HCT116 (cell line): ENCODE data around the gene SLC6A14. TPM values are rescaled to one million over a fixed set of nuclear protein-coding genes. Genes with fewer than 3 reads are reported as not detected.

Experiments used
- ATAC-seq: fragments of 200-7000 bp; cut with Tn5 transposase; 2 replicates; pipeline ENCODE4 v1.9.1; 2020; ENCODE audit warnings: mild to moderate bottlenecking, moderate library complexity
- BruUV-seq: library from RNA; stranded (reverse); fragments of 400-500 nt; replicated peaks from 2 replicates; lab custom pipeline; 2021; lab: Mats Ljungman, UMichigan
- CTCF ChIA-PET: fragments of 300-600 bp; sonication (Branson Sonifier 250); formaldehyde crosslinking; loops from one replicate; lab custom pipeline; 2021; ENCODE audit warnings: antibody characterized with exemption; lab: Charles Lee
- POLR2A ChIA-PET: fragments of 300-600, 350-600 bp; sonication (Branson Sonifier 250); formaldehyde crosslinking; loops from one replicate; lab custom pipeline; 2021; ENCODE audit warnings: antibody characterized with exemption; lab: Charles Lee
- RAD21 ChIA-PET, 2 experiments: fragments of 300-600 bp; sonication (Branson Sonifier 250); formaldehyde crosslinking; loops; one replicate each; lab custom pipeline; 2023; ENCODE audit warnings: low total read pairs in 2 of 2; ENCODE audit not compliant: uncharacterized antibody in 2 of 2, unreplicated experiment in 2 of 2, low non-redundant PET in 1 of 2; lab: Charles Lee
- DNase-seq: peaks from one replicate; pipeline ENCODE4 v3.0.0-alpha.2; 2010; ENCODE audit warnings: low read depth, low spot score
- H2AFZ ChIP-seq: fragments of 200-600 bp; shearing (Covaris generic), sonication (generic); 2 replicates; pipeline ENCODE4 v1.6.1; 2017; ENCODE audit warnings: low read depth, mixed run types, mixed read lengths, antibody characterized with exemption, low read length; ENCODE audit not compliant: poor library complexity, severe bottlenecking
- H3K27ac ChIP-seq: 2 replicates; pipeline ENCODE4 v1.5.1; 2012; ENCODE audit warnings: low read depth, low read length
- H3K27me3 ChIP-seq: fragments of 200-600 bp; sonication (generic); 2 replicates; pipeline ENCODE4 v1.6.1; 2016; ENCODE audit warnings: mixed run types, low read length, mixed read lengths; ENCODE audit not compliant: insufficient read depth
- H3K36me3 ChIP-seq, 2 experiments: fragments of 200-500 bp in 1 of 2; fragments of 200-600 bp in 1 of 2; sonication (Bioruptor generic) in 1 of 2; sonication (generic) in 1 of 2; 2 replicates each; pipeline versions ENCODE4 v1.5.1 to v1.6.1; 2014 to 2016; ENCODE audit warnings: low read length in 2 of 2, inconsistent platforms in 1 of 2, mixed read lengths in 1 of 2, mixed run types in 1 of 2; ENCODE audit not compliant: insufficient read depth in 2 of 2, control insufficient read depth in 1 of 2
- H3K4me1 ChIP-seq, 2 experiments: fragments of 200-600 bp in 1 of 2; sonication (generic) in 1 of 2; 2 replicates each; pipeline versions ENCODE4 v1.5.1 to v1.6.1; 2012 to 2017; ENCODE audit warnings: low read length in 2 of 2, inconsistent platforms in 1 of 2, mild to moderate bottlenecking in 1 of 2, mixed read lengths in 1 of 2, mixed run types in 1 of 2, moderate library complexity in 1 of 2; ENCODE audit not compliant: insufficient read depth in 2 of 2, control insufficient read depth in 1 of 2
- H3K4me2 ChIP-seq: fragments of 200-600 bp; sonication (generic); 2 replicates; pipeline ENCODE4 v1.6.1; 2017; ENCODE audit warnings: mixed run types, low read length, mixed read lengths
- H3K4me3 ChIP-seq, 2 experiments: fragments of 200-600 bp in 1 of 2; sonication (generic) in 1 of 2; replicated peaks in 1 of 2; 2 replicates each; pipeline ENCODE4 v1.5.1; 2011 to 2016; ENCODE audit warnings: low read length in 2 of 2, control low read depth in 1 of 2, low read depth in 1 of 2, mild to moderate bottlenecking in 1 of 2, mixed read lengths in 1 of 2, mixed run types in 1 of 2
- H3K79me2 ChIP-seq: fragments of 200-600 bp; sonication (generic); 2 replicates; pipeline ENCODE4 v1.6.1; 2017; ENCODE audit warnings: mild to moderate bottlenecking, mixed run types, low read length, moderate library complexity, mixed read lengths; ENCODE audit not compliant: insufficient read depth
- H3K9ac ChIP-seq: fragments of 200-600 bp; sonication (generic); 2 replicates; pipeline ENCODE4 v1.6.1; 2016; ENCODE audit warnings: low read length, mixed read lengths
- H3K9me2 ChIP-seq: fragments of 200-600 bp; sonication (generic), shearing (Covaris generic); 2 replicates; pipeline ENCODE4 v1.6.1; 2017; ENCODE audit warnings: mixed run types, mild to moderate bottlenecking, moderate library complexity; ENCODE audit not compliant: insufficient read depth
- H3K9me3 ChIP-seq, 2 experiments: fragments of 200-500 bp in 1 of 2; fragments of 200-600 bp in 1 of 2; sonication (Bioruptor generic) in 1 of 2; sonication (generic) in 1 of 2; 2 replicates each; pipeline ENCODE4 v1.6.1; 2014 to 2017; ENCODE audit warnings: low read length in 2 of 2, mixed read lengths in 2 of 2, inconsistent platforms in 1 of 2, low read depth in 1 of 2, mild to moderate bottlenecking in 1 of 2, mixed run types in 1 of 2, moderate library complexity in 1 of 2; ENCODE audit not compliant: control insufficient read depth in 1 of 2, insufficient read depth in 1 of 2
- H4K20me1 ChIP-seq: fragments of 200-600 bp; sonication (generic), shearing (Covaris generic); 2 replicates; pipeline ENCODE4 v1.6.1; 2017; ENCODE audit warnings: mixed run types, mild to moderate bottlenecking, moderate library complexity; ENCODE audit not compliant: insufficient read depth
- CEBPB ChIP-seq: IDR thresholded peaks from 2 replicates; pipeline ENCODE4 v1.6.1; 2012; ENCODE audit warnings: low read depth
- EGR1 ChIP-seq: IDR thresholded peaks from 2 replicates; pipeline ENCODE4 v1.6.1; 2012; ENCODE audit warnings: low read depth
- ELF1 ChIP-seq: IDR thresholded peaks from 2 replicates; pipeline ENCODE4 v1.6.1; 2012; ENCODE audit warnings: low read depth, borderline replicate concordance
- EZH2 ChIP-seq: fragments of 200-600 bp; sonication (generic); IDR thresholded peaks from 2 replicates; pipeline ENCODE4 v1.6.1; 2017; ENCODE audit warnings: antibody characterized with exemption, mixed run types
- EZH2phosphoT487 ChIP-seq: fragments of 200-600 bp; IDR thresholded peaks from 2 replicates; pipeline ENCODE4 v1.6.1; 2018; ENCODE audit warnings: antibody characterized with exemption, borderline replicate concordance
- FOSL1 ChIP-seq: IDR thresholded peaks from 2 replicates; pipeline ENCODE4 v1.6.1; 2012; ENCODE audit warnings: low read depth
- JUND ChIP-seq: IDR thresholded peaks from 2 replicates; pipeline ENCODE4 v1.6.1; 2012
- POLR2A ChIP-seq: IDR thresholded peaks from 2 replicates; pipeline ENCODE4 v1.7.0; 2011; ENCODE audit warnings: borderline replicate concordance; ENCODE audit not compliant: insufficient read depth, insufficient read length; ENCODE audit errors: extremely low read depth
- POLR2AphosphoS5 ChIP-seq: IDR thresholded peaks from 2 replicates; pipeline ENCODE4 v1.6.1; 2011; ENCODE audit warnings: mild to moderate bottlenecking, low read depth, low read length, moderate library complexity
- RAD21 ChIP-seq: IDR thresholded peaks from 2 replicates; pipeline ENCODE4 v1.6.1; 2012; ENCODE audit warnings: low read depth, mild to moderate bottlenecking
- SIN3A ChIP-seq: IDR thresholded peaks from 2 replicates; pipeline ENCODE4 v1.6.1; 2012; ENCODE audit warnings: low read depth
- SRF ChIP-seq: IDR thresholded peaks from 2 replicates; pipeline ENCODE4 v1.6.1; 2012; ENCODE audit warnings: low read depth
- YY1 ChIP-seq: IDR thresholded peaks from 2 replicates; pipeline ENCODE4 v1.6.1; 2011; ENCODE audit warnings: low read length, low read depth, moderate library complexity, mild to moderate bottlenecking; ENCODE audit not compliant: insufficient replicate concordance; ENCODE audit errors: extremely low read depth
- ZFX ChIP-seq: fragments of 450-650 bp; IDR thresholded peaks from 2 replicates; pipeline ENCODE4 v1.6.1; 2017
- ZNF274 ChIP-seq: fragments of 200-500 bp; sonication (Bioruptor generic); IDR thresholded peaks from 2 replicates; pipeline ENCODE4 v1.6.1; 2014; ENCODE audit warnings: mild to moderate bottlenecking, low read depth, low read length, inconsistent platforms
- intact Hi-C: fragments of 100-400 bp; cut with micrococcal nuclease; formaldehyde crosslinking; loops from 2 replicates; pipeline ENCODE4 v1.10.0; 2022
- total RNA-seq: library from RNA; stranded (reverse); gene quantifications from one replicate; pipeline ENCODE4 v1.2.1, GENCODE V29; 2021; ENCODE audit not compliant: unreplicated experiment
- TF ChIP-seq, protein P1 (sequence below): IDR thresholded peaks from 2 replicates; pipeline ENCODE4 v1.6.1; 2011; ENCODE audit warnings: mild to moderate bottlenecking, low read length, moderate library complexity; ENCODE audit not compliant: insufficient replicate concordance; ENCODE audit errors: extremely low read depth
- TF ChIP-seq, protein P2 (sequence below), 3 experiments: fragments of 200-600 bp in 1 of 3; sonication (generic) in 1 of 3; IDR thresholded peaks in 2 of 3; conservative IDR thresholded peaks in 1 of 3; 2 replicates each; pipeline ENCODE4 v1.5.1; 2012 to 2017; ENCODE audit warnings: low read depth in 2 of 3, low read length in 2 of 3, antibody characterized with exemption in 1 of 3, borderline replicate concordance in 1 of 3, control low read depth in 1 of 3, mild to moderate bottlenecking in 1 of 3, mixed read lengths in 1 of 3, mixed run types in 1 of 3, moderate library complexity in 1 of 3; ENCODE audit not compliant: insufficient read depth in 1 of 3
- TF ChIP-seq, protein P3 (sequence below): IDR thresholded peaks from 2 replicates; pipeline ENCODE4 v1.6.1; 2012; ENCODE audit warnings: low read depth
- TF ChIP-seq, protein P4 (sequence below): IDR thresholded peaks from 2 replicates; pipeline ENCODE4 v1.6.1; 2012
- TF ChIP-seq, protein P5 (sequence below): IDR thresholded peaks from 2 replicates; pipeline ENCODE4 v1.6.1; 2012

The SLC6A14 gene
- total RNA-seq, 1 experiment from 2014 or later = 0.05 TPM

DNA sequence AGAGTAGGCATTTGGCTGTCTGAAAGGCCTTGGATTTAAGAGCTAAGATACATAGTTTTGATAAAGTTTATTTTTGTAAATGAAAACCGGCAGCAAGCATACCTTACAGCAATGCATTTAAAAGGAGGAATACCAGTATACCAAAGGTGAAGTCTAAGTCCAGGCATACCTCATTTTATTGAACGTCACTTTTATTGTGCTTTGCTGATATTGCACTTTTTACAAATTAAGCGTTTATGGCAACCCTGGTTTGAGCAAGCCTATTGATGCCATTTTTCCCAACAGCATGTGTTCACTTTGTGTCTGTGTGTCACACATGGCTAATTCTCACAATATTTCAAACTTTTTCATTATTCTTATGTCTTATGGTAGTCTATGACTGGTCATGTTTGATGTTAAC lies 8.4 kb upstream of the SLC6A14 start:
- no peak overlapping the region for H3K4me2 ChIP-seq
- ChIA-PET RAD21 (no interaction called here), POLR2A (no interaction called here), CTCF (no interaction called here)
- BruUV-seq = no TSS peak
- H3K4me3 ChIP-seq = no peak overlapping the region
- no peaks in the 10 kb centered on the region for H3K27me3 ChIP-seq
- no peaks in the 10 kb centered on the region for H4K20me1 ChIP-seq
- H3K27ac ChIP-seq = no peak overlapping the region
- H2AFZ ChIP-seq = no peak overlapping the region
- no peaks in the 10 kb centered on the region for H3K9me3 ChIP-seq
- no peaks in the 10 kb centered on the region for H3K4me1 ChIP-seq
- DNase-seq (no peak), ATAC-seq (no peak)
- no peak overlapping the region for H3K9ac ChIP-seq
- intact Hi-C loops = no loop called here
- H3K9me2 ChIP-seq = no peaks in the 10 kb centered on the region
- no peaks in the 10 kb centered on the region for H3K36me3 ChIP-seq
- TF ChIP-seq FOSL1 (no peak), EGR1 (no peak), SIN3A (no peak), EZH2phosphoT487 (no peak), POLR2A (no peak), ZFX (no peak), POLR2AphosphoS5 (no peak), ELF1 (no peak), SRF (no peak), CEBPB (no peak), ZNF274 (no peak), JUND (no peak), RAD21 (no peak), YY1 (no peak), EZH2 (no peak)
- TF ChIP-seq, protein P1, sequence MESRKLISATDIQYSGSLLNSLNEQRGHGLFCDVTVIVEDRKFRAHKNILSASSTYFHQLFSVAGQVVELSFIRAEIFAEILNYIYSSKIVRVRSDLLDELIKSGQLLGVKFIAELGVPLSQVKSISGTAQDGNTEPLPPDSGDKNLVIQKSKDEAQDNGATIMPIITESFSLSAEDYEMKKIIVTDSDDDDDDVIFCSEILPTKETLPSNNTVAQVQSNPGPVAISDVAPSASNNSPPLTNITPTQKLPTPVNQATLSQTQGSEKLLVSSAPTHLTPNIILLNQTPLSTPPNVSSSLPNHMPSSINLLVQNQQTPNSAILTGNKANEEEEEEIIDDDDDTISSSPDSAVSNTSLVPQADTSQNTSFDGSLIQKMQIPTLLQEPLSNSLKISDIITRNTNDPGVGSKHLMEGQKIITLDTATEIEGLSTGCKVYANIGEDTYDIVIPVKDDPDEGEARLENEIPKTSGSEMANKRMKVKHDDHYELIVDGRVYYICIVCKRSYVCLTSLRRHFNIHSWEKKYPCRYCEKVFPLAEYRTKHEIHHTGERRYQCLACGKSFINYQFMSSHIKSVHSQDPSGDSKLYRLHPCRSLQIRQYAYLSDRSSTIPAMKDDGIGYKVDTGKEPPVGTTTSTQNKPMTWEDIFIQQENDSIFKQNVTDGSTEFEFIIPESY = no peak
- TF ChIP-seq, protein P2, sequence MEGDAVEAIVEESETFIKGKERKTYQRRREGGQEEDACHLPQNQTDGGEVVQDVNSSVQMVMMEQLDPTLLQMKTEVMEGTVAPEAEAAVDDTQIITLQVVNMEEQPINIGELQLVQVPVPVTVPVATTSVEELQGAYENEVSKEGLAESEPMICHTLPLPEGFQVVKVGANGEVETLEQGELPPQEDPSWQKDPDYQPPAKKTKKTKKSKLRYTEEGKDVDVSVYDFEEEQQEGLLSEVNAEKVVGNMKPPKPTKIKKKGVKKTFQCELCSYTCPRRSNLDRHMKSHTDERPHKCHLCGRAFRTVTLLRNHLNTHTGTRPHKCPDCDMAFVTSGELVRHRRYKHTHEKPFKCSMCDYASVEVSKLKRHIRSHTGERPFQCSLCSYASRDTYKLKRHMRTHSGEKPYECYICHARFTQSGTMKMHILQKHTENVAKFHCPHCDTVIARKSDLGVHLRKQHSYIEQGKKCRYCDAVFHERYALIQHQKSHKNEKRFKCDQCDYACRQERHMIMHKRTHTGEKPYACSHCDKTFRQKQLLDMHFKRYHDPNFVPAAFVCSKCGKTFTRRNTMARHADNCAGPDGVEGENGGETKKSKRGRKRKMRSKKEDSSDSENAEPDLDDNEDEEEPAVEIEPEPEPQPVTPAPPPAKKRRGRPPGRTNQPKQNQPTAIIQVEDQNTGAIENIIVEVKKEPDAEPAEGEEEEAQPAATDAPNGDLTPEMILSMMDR (IDR thresholded peaks at IDR 0.05 in 2 of 3, conservative IDR thresholded peaks at IDR 0.05 in 1 of 3; ENCODE audit: borderline replicate concordance in 1 of 3, insufficient read depth in 1 of 3, low read depth in 2 of 3, low read length in 2 of 3) = no peak
- TF ChIP-seq, protein P3, sequence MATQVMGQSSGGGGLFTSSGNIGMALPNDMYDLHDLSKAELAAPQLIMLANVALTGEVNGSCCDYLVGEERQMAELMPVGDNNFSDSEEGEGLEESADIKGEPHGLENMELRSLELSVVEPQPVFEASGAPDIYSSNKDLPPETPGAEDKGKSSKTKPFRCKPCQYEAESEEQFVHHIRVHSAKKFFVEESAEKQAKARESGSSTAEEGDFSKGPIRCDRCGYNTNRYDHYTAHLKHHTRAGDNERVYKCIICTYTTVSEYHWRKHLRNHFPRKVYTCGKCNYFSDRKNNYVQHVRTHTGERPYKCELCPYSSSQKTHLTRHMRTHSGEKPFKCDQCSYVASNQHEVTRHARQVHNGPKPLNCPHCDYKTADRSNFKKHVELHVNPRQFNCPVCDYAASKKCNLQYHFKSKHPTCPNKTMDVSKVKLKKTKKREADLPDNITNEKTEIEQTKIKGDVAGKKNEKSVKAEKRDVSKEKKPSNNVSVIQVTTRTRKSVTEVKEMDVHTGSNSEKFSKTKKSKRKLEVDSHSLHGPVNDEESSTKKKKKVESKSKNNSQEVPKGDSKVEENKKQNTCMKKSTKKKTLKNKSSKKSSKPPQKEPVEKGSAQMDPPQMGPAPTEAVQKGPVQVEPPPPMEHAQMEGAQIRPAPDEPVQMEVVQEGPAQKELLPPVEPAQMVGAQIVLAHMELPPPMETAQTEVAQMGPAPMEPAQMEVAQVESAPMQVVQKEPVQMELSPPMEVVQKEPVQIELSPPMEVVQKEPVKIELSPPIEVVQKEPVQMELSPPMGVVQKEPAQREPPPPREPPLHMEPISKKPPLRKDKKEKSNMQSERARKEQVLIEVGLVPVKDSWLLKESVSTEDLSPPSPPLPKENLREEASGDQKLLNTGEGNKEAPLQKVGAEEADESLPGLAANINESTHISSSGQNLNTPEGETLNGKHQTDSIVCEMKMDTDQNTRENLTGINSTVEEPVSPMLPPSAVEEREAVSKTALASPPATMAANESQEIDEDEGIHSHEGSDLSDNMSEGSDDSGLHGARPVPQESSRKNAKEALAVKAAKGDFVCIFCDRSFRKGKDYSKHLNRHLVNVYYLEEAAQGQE = no peak
- TF ChIP-seq, protein P4, sequence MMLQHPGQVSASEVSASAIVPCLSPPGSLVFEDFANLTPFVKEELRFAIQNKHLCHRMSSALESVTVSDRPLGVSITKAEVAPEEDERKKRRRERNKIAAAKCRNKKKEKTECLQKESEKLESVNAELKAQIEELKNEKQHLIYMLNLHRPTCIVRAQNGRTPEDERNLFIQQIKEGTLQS = no peak
- TF ChIP-seq, protein P5, sequence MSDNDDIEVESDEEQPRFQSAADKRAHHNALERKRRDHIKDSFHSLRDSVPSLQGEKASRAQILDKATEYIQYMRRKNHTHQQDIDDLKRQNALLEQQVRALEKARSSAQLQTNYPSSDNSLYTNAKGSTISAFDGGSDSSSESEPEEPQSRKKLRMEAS = no peak
- no peaks in the 10 kb centered on the region for H3K79me2 ChIP-seq
